Stimulated activated CD4-positive, alpha-beta T cell treated with anti-CD3 and anti-CD28 coated beads, Interleukin-2, amount 100 ng/mL, for 48 hours (primary cell): ENCODE results near the gene TDRD12.

Experiments used
- DNase-seq, 2 donors: peaks; one replicate each; pipeline ENCODE4 v3.0.0-alpha.2; 2020

The TDRD12 gene

GRCh38 chr19:32719611-32720059 lies at the start of gene TDRD12:
Gene TDRD12, plus strand, starts transcription at chr19:32719767. Its CDS starts 306 bp downstream, at chr19:32720073.
- no peak for DNase-seq

GRCh38 chr19:32671883-32672593 lies 47.5 kb upstream of the TDRD12 start:
- DNase-seq: no peak

- no peak for DNase-seq
These were observed 46.7 kb upstream of the TDRD12 start for GRCh38 chr19:32672841-32673240.

- DNase-seq: no peak
These were observed 46.0 kb upstream of the TDRD12 start for GRCh38 chr19:32673573-32673972.

GRCh38 chr19:32674153-32674930 lies 45.2 kb upstream of the TDRD12 start:
- no peak for DNase-seq

GRCh38 chr19:32674931-32675719 lies 44.4 kb upstream of the TDRD12 start, which contains the start of gene ANKRD27:
Gene ANKRD27, minus strand, starts transcription at chr19:32675180. Its CDS starts 16,165 bp downstream, at chr19:32659015.
- DNase-seq: peak; percentile 97 to 98

GRCh38 chr19:32675720-32676185 lies 43.8 kb upstream of the TDRD12 start, which contains the start of gene RGS9BP:
Gene RGS9BP, plus strand, starts transcription at chr19:32675848. Its CDS starts 416 bp downstream, at chr19:32676264.
- DNase-seq: peak; percentile 32 to 51

- no peak for DNase-seq
These were observed 43.2 kb upstream of the TDRD12 start for GRCh38 chr19:32676186-32676894.

- DNase-seq: no peak
These were observed 42.6 kb upstream of the TDRD12 start for GRCh38 chr19:32676895-32677359.

GRCh38 chr19:32677657-32678056 lies 41.9 kb upstream of the TDRD12 start:
- DNase-seq: no peak

GRCh38 chr19:32680986-32681385 lies 38.6 kb upstream of the TDRD12 start:
- DNase-seq: no peak

- no peak for DNase-seq
These were observed 37.2 kb upstream of the TDRD12 start for GRCh38 chr19:32682317-32682716.

GRCh38 chr19:32686847-32687475 lies 32.6 kb upstream of the TDRD12 start:
- no peak for DNase-seq

GRCh38 chr19:32687681-32688080 lies 31.9 kb upstream of the TDRD12 start:
- no peak for DNase-seq

GRCh38 chr19:32688311-32688710 lies 31.3 kb upstream of the TDRD12 start:
- no peak for DNase-seq

GRCh38 chr19:32691291-32691951 lies 28.1 kb upstream of the TDRD12 start, which contains the start of gene NUDT19:
Gene NUDT19, plus strand, starts transcription at chr19:32691821. Its CDS starts 140 bp downstream, at chr19:32691961.
- DNase-seq: peak; percentile 73

GRCh38 chr19:32691952-32692726 lies 27.4 kb upstream of the TDRD12 start:
- peak; percentile 37 to 42 for DNase-seq

- DNase-seq: peak in 1 of 2 donors; percentile 18
These were observed 26.9 kb upstream of the TDRD12 start for GRCh38 chr19:32692727-32693061.

GRCh38 chr19:32693151-32694108 lies 26.1 kb upstream of the TDRD12 start:
- peak; percentile 33 to 40 for DNase-seq
